AG04450 (cell line): ENCODE data around the gene DDX27. TPM values are rescaled to one million over a fixed set of nuclear protein-coding genes. Genes with fewer than 3 reads are reported as not detected.

Experiments used
- CTCF ChIA-PET: fragments of 300-600, 350-600 bp; formaldehyde crosslinking; extraction: SDS; loops from one replicate; lab custom pipeline; 2022; ENCODE audit warnings: antibody characterized with exemption, inconsistent platforms; lab: Charles Lee
- POLR2A ChIA-PET: fragments of 350-600 bp; formaldehyde crosslinking; extraction: SDS; loops from one replicate; lab custom pipeline; 2021; ENCODE audit warnings: antibody characterized with exemption, inconsistent platforms; lab: Yijun Ruan, JAX
- DNase-seq: peaks from one replicate; pipeline ENCODE4 v3.0.0-alpha.2; 2011; ENCODE audit warnings: low read depth, low spot score
- H3K27ac ChIP-seq: one replicate; pipeline ENCODE4 v1.5.1; 2012; ENCODE audit warnings: low read depth, low read length, control low read depth
- H3K27me3 ChIP-seq: one replicate; pipeline ENCODE4 v1.6.0; 2012; ENCODE audit warnings: low read length; ENCODE audit not compliant: control insufficient read depth, insufficient read depth
- H3K4me3 ChIP-seq: 2 replicates; pipeline ENCODE4 v1.5.1; 2011; ENCODE audit warnings: mild to moderate bottlenecking, low read depth, low read length, control low read depth
- H3K9me3 ChIP-seq: 2 replicates; pipeline ENCODE4 v1.5.1; 2012; ENCODE audit warnings: low read length; ENCODE audit not compliant: control insufficient read depth, insufficient read depth
- CTCF ChIP-seq: IDR thresholded peaks from 2 replicates; pipeline ENCODE4 v1.5.1; 2011; ENCODE audit warnings: low read depth, low read length, control low read depth, inconsistent platforms
- polyA plus RNA-seq: library from polyadenylated mRNA; depleted of rRNA; stranded (reverse); fragments of >200 nt; gene quantifications from 2 replicates; pipeline ENCODE4 v1.2.3, GENCODE V29; 2011

The DDX27 gene
- polyA plus RNA-seq, 1 experiment = 31.3 TPM

DNA sequence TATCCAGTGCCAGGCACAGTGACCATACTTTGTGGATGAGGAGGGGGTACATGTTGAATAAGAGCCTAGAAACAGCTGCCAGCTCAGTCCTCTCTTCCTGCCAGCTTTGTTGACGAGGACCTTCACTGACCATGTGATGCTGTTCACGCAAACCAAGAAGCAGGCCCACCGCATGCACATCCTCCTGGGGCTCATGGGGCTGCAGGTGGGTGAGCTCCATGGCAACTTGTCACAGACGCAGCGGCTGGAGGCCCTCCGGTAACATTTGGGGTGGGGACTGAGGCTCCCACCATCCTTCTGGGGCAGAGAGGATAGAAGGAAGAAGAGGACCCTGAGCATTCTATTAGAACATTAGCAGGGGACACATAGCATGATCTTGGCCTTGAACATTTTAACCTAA is 15.6 kb downstream of the DDX27 start:
- CTCF ChIA-PET = interaction anchor here (0.7 kb wide), 1 partner anchor 18 kb away, joined by 6 read pairs; no protein-coding TSS in a partner anchor
- no peak for TF ChIP-seq CTCF
- H3K27ac ChIP-seq = no peak overlapping the region
- H3K27me3 ChIP-seq = no peaks in the 10 kb centered on the region
- DNase-seq = no peak
- no peaks in the 10 kb centered on the region for H3K9me3 ChIP-seq
- H3K4me3 ChIP-seq = no peak overlapping the region
- POLR2A ChIA-PET = no interaction called here

GRCh38 chr20:49236301-49236700 is 17.1 kb downstream of the DDX27 start:
- CTCF ChIA-PET = interaction anchor here (1.5 kb wide), 1 partner anchor 20 kb away, joined by 4 read pairs; no protein-coding TSS in a partner anchor
- H3K27me3 ChIP-seq = no peaks in the 10 kb centered on the region
- no peak for TF ChIP-seq CTCF
- H3K4me3 ChIP-seq = no peak overlapping the region
- no peaks in the 10 kb centered on the region for H3K9me3 ChIP-seq
- DNase-seq = no peak
- H3K27ac ChIP-seq = no peak overlapping the region
- POLR2A ChIA-PET = no interaction called here

DNA sequence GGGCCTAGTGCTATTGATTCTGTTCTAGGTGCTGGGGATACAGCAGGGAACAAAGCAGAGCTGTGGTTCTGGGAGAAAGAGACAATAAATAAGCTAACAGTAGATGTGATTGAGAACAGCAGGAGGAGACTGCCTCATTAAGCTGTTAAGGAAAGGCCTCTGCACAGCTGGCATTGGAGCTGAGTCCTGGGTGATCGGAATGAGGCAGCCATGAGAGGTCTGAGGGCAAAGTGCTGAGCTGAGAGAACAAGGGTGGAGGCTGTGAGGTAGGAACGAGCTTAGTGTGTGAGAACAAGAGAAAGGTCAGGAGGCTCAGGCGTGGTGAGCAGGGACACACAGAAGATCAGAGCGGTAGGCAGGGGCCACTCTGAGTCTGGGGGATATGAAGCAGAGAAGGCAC is 18.3 kb downstream of the DDX27 start:
- H3K27me3 ChIP-seq = no peaks in the 10 kb centered on the region
- ChIA-PET POLR2A (no interaction called here), CTCF (interaction anchor here (1.5 to 2.2 kb wide), 2 partner anchors 9 to 21 kb away, joined by 4 to 26 read pairs; no protein-coding TSS in a partner anchor)
- no peaks in the 10 kb centered on the region for H3K9me3 ChIP-seq
- DNase-seq = no peak
- TF ChIP-seq CTCF = no peak
- no peak overlapping the region for H3K4me3 ChIP-seq
- no peak overlapping the region for H3K27ac ChIP-seq

DNA sequence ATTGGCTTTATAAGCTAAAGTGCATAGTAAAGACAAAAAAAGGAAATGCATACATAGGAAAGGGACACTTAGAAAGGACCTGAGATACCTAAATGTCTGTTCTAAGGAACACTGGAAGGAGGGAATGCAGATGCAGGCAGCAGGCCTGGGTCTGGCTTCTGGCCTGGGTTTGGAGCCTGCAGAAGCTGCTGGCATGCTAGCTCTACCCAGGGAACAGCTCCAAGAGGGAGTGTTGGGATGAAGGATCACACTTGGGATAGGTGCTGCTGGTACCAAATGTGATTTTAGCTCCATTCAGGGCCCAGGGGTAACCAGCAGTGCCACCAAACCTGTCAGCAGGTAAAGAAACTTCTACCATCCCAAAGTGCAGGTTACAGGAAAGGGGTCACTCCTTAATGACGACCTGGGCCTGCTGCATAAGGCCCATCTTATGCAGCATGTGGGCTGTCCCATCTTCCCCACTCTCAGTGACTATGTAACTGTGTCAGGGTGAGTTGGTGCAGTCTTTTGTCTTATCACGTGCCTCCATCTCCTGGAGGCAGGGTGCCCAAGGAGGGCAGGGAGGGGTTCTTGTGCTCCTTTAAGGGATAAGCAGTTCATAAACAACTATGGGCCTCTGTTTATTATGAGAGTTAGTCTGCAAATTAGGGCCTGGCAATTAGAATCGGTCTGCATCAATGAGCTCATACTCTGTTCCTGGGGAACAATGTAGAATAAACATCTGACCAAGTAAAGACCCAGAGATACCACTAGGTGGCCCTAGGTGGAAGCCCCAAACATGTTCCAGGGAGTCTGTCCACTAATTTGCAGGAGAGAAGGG is 26.9 kb downstream of the DDX27 start:
- Histone ChIP-seq H3K4me3 (no peak overlapping the region), H3K9me3 (no peaks in the 10 kb centered on the region), H3K27me3 (no peaks in the 10 kb centered on the region), H3K27ac (no peak overlapping the region)
- peak; percentile 89 for TF ChIP-seq CTCF
- POLR2A ChIA-PET = interaction anchor here (0.6 to 1.0 kb wide), 3 partner anchors 8 to 67 kb away, joined by 3 to 6 read pairs (median 4); partner anchors contain the start of gene ZNFX1
- DNase-seq = peak; percentile 20
- CTCF ChIA-PET = interaction anchor here (0.5 to 2.5 kb wide), 27 partner anchors 9 to 602 kb away, joined by 3 to 26 read pairs (median 4); no protein-coding TSS in a partner anchor
